HCEC 1CT (cell line): ENCODE data around the gene CD101.

ENCODE experiments used
- DNase-seq: peaks from one replicate; pipeline ENCODE4 v3.0.0-alpha.2; 2017

CD101 gene

DNA sequence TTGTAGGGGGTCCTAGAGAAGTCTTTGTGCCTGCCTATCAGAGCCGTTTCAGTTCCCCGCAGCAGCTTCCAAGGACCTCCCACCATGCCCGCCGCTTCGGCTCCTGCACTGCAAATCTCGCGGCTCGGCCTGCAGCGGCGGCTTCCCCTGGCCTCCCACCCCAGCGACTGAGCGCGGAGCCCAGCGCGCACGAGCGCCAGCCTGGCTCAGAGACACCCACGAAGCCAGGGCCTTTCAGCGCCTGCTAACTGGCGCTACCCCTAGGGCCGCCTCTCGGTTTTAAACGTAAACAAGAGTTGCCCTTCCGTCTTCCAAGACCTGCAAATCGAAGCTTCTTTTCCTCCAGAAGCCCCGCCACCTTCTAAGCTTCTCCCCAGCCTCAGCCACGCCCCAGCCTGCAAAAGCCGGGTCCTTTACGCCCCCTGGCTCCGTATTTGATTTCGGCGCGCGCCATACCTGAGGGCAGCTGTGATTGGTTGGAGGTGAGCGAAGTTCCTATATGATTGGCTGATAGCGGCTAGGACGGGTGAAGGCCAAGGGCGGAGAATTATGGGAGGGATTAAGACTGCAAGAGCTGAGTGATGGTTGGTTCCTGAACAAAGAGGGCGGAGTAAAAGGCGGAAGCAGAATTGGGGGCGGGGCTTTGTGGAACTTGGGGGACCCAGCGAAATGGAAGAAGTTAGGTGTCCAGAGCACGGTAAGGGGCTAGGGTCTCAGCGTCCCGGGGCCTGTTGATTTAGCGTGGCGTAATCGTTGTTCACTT, 58.3 kb downstream of the CD101 start, which contains the start of gene TTF2:
TTF2 (plus strand) TSS at position 649 of the 763 bp plus-strand sequence; CDS start at position 670, 21 bp downstream.
- peak; percentile 99 for DNase-seq

DNA sequence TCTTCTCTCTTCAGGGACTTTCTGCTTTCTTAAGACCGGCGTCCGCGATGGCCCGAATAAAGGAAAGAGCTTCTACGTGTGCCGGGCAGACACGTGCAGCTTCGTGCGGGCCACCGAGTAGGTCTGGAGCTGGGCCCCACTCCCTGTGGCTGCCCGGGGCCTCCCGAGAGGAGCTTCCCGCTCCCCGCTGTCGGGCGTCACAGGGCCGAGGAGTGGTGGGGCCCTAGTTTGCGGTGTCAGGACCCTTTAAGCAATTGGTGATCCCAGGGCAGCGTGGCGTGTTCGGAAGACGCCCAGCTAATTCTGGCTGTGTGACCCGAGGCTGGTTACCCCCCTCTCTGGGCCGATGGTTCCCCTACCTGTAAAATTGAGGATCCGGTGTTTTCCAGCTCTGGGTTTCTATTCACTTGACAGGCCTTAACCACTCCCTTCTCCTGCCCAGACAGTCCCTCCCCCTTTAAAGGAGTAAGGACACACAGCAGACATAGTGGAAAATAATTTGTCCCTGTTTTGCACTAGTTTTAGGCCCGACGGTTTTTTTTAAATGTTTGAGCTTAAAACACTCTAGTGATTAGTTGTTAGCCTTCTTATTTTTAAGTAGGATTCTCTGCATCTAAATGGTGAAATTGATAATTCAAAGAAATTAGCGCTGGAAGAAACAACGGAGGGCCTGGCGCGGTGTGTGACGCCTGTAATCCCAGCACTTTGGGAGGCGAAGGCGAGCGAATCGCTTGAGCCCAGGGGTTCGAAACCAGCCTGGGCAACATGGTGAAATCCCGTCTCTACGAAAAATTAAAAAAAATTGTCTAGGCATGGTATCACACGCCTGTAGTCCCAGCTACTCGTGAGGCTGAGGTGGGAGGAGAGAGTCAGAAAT, 59.1 kb downstream of the CD101 start:
- peak; percentile 10 for DNase-seq

DNA sequence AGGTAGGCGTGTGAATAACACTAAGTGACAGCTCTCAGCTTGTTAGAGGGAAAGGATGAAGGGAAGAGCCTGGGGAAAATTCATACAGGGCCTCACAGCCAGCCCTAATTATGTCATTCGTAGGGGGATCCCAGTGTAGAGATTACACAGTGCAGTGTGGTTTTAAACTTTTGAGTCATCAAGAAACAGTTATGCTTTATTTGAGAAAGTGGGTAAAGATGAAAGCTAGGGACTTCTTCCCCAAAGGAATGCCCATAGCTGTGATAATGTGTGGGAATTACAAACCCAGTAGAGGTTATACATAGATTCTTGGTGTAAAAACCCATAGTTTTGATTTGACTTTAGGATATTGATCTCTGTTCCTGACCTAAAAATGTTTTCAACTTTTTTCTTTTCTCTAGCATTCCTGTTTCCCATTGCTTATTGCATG, 60.4 kb downstream of the CD101 start:
- peak; percentile 59 for DNase-seq

DNA sequence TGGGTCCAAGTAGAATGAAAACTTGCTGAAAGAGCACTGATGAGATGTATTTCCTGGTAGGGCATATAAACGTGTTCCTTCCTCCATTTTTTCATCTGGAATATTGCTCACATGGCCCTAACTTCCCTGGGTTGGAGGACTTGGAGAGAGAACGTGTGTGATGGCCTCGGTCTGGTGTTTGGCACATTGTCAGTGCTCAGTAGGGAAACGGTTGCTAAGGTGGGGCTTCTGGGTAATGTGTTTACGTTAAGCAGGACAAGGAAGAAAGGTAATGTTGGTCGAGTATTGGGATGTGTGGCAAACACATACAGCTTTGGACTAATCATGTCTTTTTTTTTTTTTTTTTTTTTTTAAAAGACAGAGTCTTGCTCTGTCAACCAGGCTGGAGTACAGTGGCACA, 64.8 kb downstream of the CD101 start:
- no peak for DNase-seq

DNA sequence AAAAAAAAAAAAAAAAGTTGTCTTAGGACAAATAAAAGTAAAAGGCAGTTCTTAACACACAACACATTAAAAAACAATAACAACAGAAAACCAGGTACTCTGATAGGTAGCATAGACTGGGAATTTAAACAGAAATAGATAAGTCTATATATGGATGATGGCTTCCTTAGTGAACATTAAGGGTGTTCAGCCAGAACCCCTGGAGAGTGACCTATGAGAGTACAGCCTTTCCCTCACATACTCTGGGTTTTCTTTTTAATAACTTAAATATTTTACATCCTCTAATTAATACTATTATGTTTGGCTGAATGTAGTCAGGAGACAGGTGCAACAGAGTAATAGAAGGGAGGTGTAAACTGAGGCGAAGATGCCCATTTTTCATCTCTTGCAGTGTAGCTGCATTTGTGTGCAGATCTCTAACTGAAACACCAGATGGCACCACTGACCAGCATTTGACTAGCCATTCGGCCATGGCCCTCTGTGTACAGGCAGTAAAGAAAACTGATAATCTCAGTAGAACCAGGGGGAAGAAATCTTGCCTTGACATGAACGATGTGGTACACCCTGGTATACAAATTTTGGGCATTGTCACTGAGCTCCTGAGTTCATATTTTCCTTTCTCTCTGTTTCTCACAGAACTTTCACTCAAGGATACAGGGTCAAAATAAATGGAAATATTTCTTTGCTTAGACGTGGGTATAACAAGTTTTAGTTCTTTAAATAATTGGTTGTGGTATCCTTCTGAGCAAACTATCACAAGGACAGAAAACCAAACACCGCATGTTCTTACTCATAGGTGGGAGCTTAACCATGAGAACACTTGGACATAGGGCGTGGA, 66.2 kb downstream of the CD101 start:
- DNase-seq: peak; percentile 55

DNA sequence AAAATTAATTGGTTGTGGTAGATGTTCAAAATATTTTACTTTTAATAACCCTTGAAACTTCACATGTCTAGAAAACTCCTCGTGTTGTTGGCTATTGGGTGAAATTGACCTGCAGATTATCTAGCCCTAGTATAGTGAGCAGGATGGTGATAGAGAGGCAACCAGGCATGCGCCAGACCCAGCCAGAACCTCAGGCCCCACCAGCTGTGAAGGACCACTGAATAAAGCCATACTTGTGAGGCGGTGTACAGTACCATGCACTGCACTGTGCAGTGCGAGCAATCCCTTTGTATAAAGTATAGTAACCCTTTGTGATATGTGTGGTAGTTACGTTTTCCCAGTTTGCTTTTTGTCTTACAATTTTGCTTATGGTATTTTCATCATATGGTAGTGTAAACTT, 67.0 kb downstream of the CD101 start:
- DNase-seq: no peak

DNA sequence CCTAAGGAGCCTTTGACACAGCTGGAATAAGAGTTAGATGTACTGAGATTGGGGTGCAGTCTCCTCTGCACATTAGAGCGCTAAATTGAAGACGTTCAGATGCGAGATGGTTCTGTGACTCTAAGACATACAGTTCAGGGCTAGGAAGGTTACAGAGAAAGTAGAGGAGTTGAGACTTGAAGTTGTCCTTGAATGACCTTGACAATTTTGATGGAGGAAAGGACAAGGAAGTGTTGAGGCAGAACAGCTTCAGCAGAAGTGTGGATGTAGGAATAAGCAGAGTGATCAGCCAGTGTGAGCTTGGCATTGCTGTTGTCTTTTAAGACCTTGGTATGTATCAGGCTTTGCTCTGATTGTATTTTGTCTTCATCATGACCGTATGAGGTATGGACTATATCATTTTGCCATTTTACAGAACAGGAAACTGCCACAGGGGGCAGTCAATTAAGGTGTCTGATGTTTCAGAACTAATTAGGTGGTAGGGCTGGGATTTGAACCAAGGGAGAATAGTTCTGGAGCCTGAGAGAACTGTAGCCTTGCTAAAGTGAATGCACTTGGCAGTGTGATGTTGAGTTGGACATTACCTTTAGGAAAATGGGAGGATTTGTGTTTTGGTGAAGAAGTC, 67.8 kb downstream of the CD101 start:
- DNase-seq: no peak

DNA sequence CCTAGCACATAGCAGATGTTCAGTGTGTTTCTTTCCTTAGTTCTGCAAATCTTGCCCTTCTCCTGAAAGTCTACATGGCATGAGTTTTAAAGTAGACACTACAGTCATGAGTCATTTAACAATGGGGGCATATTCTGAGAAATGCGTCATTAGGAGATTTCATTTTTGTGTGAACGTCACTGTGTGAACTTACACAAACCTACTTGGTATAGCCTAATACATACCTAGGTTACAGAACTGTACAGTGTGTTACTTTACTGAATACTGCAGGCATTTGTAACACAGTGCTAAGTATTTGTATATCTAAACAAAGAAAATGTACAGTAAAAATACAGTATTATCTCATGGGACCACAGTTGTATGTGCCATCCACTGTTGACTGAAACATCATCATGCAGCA, 68.6 kb downstream of the CD101 start:
- DNase-seq: no peak

DNA sequence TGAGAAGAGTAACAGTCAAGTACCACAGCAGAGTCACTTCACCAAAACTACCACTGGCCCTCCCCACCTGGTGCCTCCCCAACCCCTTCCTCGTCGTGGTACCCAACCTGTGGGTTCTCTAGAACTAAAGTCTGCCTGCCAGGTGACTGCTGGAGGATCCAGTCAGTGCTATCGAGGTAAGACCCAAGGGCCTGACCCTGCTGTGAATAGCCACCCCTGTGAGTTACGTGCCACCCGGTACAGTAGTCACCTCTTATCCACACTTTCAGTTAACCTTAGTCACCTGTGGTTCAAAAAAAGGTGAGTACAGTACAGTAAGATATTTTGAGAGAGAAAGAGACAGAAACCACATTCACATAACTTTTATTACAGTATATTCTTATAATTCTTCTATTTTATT, 75.1 kb downstream of the CD101 start:
- no peak for DNase-seq

DNA sequence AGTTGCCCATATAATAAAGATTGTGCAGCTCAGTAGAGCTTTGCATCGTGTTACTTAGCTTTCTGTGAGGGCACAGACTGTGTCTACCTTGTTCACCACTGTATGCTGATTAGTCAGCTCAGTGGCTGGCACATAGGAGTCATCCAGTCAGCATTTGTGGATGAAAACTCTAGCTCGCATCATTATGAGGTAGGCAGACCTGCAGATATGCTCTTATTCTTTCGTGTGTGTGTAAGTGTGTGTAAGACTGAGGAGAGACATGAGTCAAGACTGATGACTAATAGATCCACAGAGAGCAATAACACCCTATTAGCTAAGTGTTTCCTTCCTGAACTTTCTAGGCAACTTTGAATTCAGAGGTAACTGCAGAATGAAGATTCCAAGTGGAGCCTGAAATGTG, 75.7 kb downstream of the CD101 start:
- peak; percentile 86 for DNase-seq

DNA sequence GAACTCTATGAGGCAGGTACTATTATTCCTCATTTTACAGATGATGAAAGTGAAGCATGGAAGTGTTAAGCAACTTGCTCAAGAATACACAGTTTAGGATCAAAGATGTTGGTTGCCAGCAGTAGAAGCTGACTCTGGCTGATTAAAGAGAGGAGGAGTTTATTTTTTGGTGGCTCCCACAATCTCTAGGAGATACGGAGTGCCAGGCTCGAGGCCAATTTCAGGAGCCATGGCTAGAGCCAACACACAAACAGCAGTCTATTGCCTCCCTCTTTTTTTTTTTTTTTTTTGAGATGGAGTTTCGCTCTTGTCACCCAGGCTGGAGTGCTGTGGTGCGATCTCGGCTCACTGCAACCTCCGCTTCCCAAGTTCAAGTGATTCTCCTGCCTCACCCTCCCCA, 78.2 kb downstream of the CD101 start:
- DNase-seq: no peak

DNA sequence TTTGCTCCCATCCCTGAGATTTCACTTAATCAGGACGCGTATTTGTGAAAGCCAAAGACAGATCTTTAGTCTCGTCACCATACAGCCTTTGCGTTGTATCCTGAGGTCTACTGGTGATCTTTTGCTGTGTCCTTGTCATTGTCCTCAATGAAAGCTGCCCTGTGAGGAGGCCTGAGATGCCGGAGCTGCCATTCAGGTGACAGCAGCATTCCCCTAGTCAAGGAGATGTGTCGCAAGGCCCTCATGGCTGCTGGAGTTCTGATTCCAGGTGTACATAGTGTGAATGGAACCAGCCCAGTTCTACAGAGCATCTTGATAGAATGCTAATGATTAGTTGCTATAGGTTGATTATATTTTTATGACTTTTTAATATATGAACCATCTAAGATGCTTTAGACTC, 82.7 kb downstream of the CD101 start:
- DNase-seq: no peak
